HepG2 (cell line): Measurements from ENCODE around the gene GRB10.

Experiments used
- CCAR2 ChIP-seq: fragments of 200-400 bp; formaldehyde crosslinking; optimal IDR thresholded peaks from 2 replicates; pipeline ENCODE3; 2018; ENCODE audit warnings: low read depth, mild to moderate bottlenecking, low read length, moderate library complexity
- CTCF ChIP-seq: sonication (generic); formaldehyde crosslinking; IDR thresholded peaks from 2 replicates; pipeline ENCODE4 v1.5.0; 2020; ENCODE audit warnings: mild to moderate bottlenecking, missing genetic modification reagents, moderate library complexity
- GATAD1 ChIP-seq: IDR thresholded peaks from 2 replicates; pipeline ENCODE4 v1.6.1; 2016; ENCODE audit warnings: missing genetic modification reagents, missing compliant biosample characterization
- MAX ChIP-seq: IDR thresholded peaks from 2 replicates; pipeline ENCODE4 v1.6.1; 2012; ENCODE audit warnings: inconsistent platforms
- MBNL3 ChIP-seq: fragments of 250-450 bp; sonication (Bioruptor Pico); conservative IDR thresholded peaks from 2 replicates; pipeline ENCODE4 v1.8.0; 2022; ENCODE audit warnings: mild to moderate bottlenecking, inconsistent platforms
- MTA3 ChIP-seq: sonication (generic); formaldehyde crosslinking; IDR thresholded peaks from 2 replicates; pipeline ENCODE4 v1.4.0; 2020; ENCODE audit warnings: missing genetic modification reagents
- PATZ1 ChIP-seq: sonication (generic); formaldehyde crosslinking; IDR thresholded peaks from 2 replicates; pipeline ENCODE4 v1.4.0; 2020; ENCODE audit warnings: missing genetic modification reagents
- POLR2A ChIP-seq, 2 experiments: IDR thresholded peaks; 2 replicates each; pipeline ENCODE4 v1.6.1; 2011; ENCODE audit warnings: low read depth in 2 of 2, low read length in 2 of 2, mild to moderate bottlenecking in 1 of 2, moderate library complexity in 1 of 2; ENCODE audit not compliant: insufficient read depth in 1 of 2
- POLR2AphosphoS5 ChIP-seq: IDR thresholded peaks from 2 replicates; pipeline ENCODE4 v1.6.1; 2012; ENCODE audit warnings: low read depth, low read length
- RBFOX2 ChIP-seq: fragments of 200-400 bp; formaldehyde crosslinking; IDR thresholded peaks from 2 replicates; pipeline ENCODE4 v1.6.1; 2017; ENCODE audit warnings: low read depth, mild to moderate bottlenecking, low read length
- ZFP36 ChIP-seq: fragments of 150-350 bp; IDR thresholded peaks from 2 replicates; pipeline ENCODE4 v1.6.1; 2018; ENCODE audit warnings: borderline replicate concordance, low read length, low read depth; ENCODE audit not compliant: partially characterized antibody
- ZNF691 ChIP-seq: sonication (generic); formaldehyde crosslinking; IDR thresholded peaks from 2 replicates; pipeline ENCODE4 v1.4.0; 2020; ENCODE audit warnings: missing genetic modification reagents, low read depth, mild to moderate bottlenecking, borderline replicate concordance
- ZNF7 ChIP-seq: IDR thresholded peaks from 2 replicates; pipeline ENCODE4 v1.6.1; 2016; ENCODE audit warnings: missing biosample characterization, missing genetic modification reagents
- ZNF879 ChIP-seq: sonication (generic); formaldehyde crosslinking; IDR thresholded peaks from 2 replicates; pipeline ENCODE4 v1.8.1; 2023; ENCODE audit warnings: missing genetic modification reagents

GRCh38 chr7:50756180-50756579, 26.5 kb downstream of the GRB10 start:
- TF ChIP-seq POLR2AphosphoS5 (no peak), ZNF7 (CRISPR knock-in tag) (no peak), ZNF879 (no peak), RBFOX2 (no peak), MBNL3 (no peak), ZFP36 (no peak), ZNF691 (no peak), CTCF (CRISPR knock-in tag) (no peak), MTA3 (no peak), MAX (no peak), PATZ1 (CRISPR knock-in tag) (no peak), GATAD1 (CRISPR knock-in tag) (no peak), POLR2A (IDR thresholded peaks at IDR 0.05; ENCODE audit: insufficient read depth in 1 of 2, low read depth in 2 of 2, low read length in 2 of 2) (no peak), CCAR2 (no peak)
